ENCODE measurements around the gene INS. TPM values are rescaled to one million over a fixed set of nuclear protein-coding genes. Genes with fewer than 3 reads are reported as not detected.

INS gene
- total and polyA plus RNA-seq, 2 of the 13 experiments (the other 11 are each of a cell fraction or from before 2014, with no cell fraction given), result not detected

DNA sequence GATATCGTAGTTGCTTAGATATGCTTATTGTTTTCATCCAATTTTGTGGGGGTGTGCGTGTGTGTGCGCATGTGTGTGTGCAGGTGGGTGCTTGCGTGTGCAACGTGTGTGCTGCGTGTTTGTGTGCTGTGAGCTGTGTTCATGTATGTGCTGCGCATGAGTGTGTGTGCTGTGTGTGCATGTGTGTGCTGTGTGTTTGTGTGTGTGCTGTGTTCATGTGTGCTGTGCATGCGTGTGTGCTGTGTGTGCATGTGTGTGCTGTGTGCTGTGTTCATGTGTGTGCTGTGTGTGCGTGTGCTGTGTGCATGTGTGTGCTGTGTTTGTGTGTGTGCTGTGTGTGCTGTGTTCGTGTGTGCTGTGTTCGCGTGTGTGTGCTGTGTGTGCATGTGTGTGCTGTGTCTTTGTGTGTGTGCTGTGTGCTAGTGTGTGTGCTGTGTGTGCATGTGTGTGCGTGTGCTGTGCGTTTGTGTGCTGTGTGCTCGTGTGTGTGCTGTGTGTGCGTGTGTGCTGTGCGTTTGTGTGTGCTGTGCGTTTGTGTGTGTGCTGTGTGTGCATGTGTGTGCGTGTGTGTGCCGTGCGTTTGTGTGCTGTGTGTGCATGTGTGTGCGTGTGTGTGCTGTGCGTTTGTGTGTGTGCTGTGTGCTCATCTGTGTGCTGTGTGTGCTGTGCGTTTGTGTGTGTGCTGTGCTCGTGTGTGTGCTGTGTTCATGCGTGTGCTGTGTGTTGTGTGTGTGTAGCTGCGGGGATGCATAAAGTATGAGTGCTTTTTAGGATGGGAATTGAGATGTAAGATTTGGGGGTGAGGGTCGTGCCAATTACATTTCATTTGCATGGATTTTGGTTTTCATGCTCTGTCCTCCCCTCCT lies 29.4 kb downstream of the INS start (continued):
- TF ChIP-seq, protein P1, sequence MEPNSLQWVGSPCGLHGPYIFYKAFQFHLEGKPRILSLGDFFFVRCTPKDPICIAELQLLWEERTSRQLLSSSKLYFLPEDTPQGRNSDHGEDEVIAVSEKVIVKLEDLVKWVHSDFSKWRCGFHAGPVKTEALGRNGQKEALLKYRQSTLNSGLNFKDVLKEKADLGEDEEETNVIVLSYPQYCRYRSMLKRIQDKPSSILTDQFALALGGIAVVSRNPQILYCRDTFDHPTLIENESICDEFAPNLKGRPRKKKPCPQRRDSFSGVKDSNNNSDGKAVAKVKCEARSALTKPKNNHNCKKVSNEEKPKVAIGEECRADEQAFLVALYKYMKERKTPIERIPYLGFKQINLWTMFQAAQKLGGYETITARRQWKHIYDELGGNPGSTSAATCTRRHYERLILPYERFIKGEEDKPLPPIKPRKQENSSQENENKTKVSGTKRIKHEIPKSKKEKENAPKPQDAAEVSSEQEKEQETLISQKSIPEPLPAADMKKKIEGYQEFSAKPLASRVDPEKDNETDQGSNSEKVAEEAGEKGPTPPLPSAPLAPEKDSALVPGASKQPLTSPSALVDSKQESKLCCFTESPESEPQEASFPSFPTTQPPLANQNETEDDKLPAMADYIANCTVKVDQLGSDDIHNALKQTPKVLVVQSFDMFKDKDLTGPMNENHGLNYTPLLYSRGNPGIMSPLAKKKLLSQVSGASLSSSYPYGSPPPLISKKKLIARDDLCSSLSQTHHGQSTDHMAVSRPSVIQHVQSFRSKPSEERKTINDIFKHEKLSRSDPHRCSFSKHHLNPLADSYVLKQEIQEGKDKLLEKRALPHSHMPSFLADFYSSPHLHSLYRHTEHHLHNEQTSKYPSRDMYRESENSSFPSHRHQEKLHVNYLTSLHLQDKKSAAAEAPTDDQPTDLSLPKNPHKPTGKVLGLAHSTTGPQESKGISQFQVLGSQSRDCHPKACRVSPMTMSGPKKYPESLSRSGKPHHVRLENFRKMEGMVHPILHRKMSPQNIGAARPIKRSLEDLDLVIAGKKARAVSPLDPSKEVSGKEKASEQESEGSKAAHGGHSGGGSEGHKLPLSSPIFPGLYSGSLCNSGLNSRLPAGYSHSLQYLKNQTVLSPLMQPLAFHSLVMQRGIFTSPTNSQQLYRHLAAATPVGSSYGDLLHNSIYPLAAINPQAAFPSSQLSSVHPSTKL (CRISPR knock-in tag; IDR thresholded peaks at IDR 0.05), result no peak
- TF ChIP-seq, protein P2, sequence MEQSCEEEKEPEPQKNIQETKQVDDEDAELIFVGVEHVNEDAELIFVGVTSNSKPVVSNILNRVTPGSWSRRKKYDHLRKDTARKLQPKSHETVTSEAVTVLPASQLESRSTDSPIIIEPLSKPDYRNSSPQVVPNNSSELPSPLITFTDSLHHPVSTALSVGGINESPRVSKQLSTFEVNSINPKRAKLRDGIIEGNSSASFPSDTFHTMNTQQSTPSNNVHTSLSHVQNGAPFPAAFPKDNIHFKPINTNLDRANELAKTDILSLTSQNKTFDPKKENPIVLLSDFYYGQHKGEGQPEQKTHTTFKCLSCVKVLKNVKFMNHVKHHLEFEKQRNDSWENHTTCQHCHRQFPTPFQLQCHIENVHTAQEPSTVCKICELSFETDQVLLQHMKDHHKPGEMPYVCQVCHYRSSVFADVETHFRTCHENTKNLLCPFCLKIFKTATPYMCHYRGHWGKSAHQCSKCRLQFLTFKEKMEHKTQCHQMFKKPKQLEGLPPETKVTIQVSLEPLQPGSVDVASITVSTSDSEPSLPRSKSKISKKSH (CRISPR knock-in tag; IDR thresholded peaks at IDR 0.05; ENCODE audit: borderline replicate concordance), result 0 out of 2 replicates have a peak, but pooled peaks have one; percentile 24
- no peak for TF ChIP-seq BRD4 (CRISPR knock-in tag; IDR thresholded peaks at IDR 0.05)
- no peak for TF ChIP-seq NR2F2 (IDR thresholded peaks at IDR 0.05; ENCODE audit: borderline replicate concordance, low read depth)
- no peak for TF ChIP-seq CC2D1A (CRISPR knock-in tag; IDR thresholded peaks at IDR 0.05)
- TF ChIP-seq REL (CRISPR knock-in tag; conservative IDR thresholded peaks at IDR 0.05), result no peak; the same call in 1 of the 2 replicates
- TF ChIP-seq AKAP8 (CRISPR knock-in tag; IDR thresholded peaks at IDR 0.05), result peak; percentile 94
- no peak; the same call in none of the 2 replicates for TF ChIP-seq ARID2 (CRISPR knock-in tag; IDR thresholded peaks at IDR 0.05; ENCODE audit: borderline replicate concordance)
- TF ChIP-seq CBFB (CRISPR knock-in tag; IDR thresholded peaks at IDR 0.05), result no peak
- TF ChIP-seq KDM6A (CRISPR knock-in tag; IDR thresholded peaks at IDR 0.05; ENCODE audit: low read depth), result no peak
- no peak for TF ChIP-seq ZNF24 (IDR thresholded peaks at IDR 0.05)
- TF ChIP-seq RBM22 (optimal IDR thresholded peaks at IDR 0.05; ENCODE audit: low read length), result peak; percentile 85
- TF ChIP-seq GZF1 (CRISPR knock-in tag; IDR thresholded peaks at IDR 0.05), result no peak
- no peak for TF ChIP-seq ZNF652 (CRISPR knock-in tag; IDR thresholded peaks at IDR 0.05; ENCODE audit: borderline replicate concordance, low read depth)
- TF ChIP-seq HNRNPL (IDR thresholded peaks at IDR 0.05; ENCODE audit: low read depth, low read length), result peak; percentile 99
- TF ChIP-seq HOMEZ (CRISPR knock-in tag; IDR thresholded peaks at IDR 0.05; ENCODE audit: low read depth), result no peak
- TF ChIP-seq ZNF513 (CRISPR knock-in tag; conservative IDR thresholded peaks at IDR 0.05), result no peak
- no peak for TF ChIP-seq ZNF367 (CRISPR knock-in tag; IDR thresholded peaks at IDR 0.05; ENCODE audit: borderline replicate concordance)
- no peak for TF ChIP-seq TSC22D2 (CRISPR knock-in tag; IDR thresholded peaks at IDR 0.05; ENCODE audit: borderline replicate concordance)
- TF ChIP-seq MAFG (CRISPR knock-in tag; IDR thresholded peaks at IDR 0.05), result no peak

Data from HepG2 (cell line).